Nucleus accumbens (tissue), 56 donors: ENCODE results near the gene LHX6.

Experiments used
- DNase-seq, 56 donors: peaks; one replicate each; lab custom pipeline; 2025; lab: John Stamatoyannopoulos, UW

The LHX6 gene

DNA sequence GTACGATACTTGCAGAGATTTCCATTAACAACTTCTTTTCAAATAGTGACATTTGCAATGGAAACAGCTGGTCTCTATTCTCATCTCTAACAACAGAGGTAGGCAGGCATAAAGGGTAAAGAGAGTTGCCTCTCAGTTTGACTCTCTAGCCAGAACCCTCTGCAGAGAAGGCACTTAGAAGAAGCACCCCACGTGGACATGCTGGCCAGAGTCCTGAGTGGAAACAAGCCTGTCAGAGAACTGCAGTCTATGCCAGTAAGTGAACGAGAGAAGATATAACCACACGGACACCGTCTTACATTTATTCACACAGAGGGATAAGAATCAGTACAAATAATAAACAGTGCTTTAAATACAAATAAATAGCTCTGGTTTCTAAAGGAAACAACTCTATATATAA lies 11.0 kb upstream of the LHX6 start:
- DNase-seq = peak in 6 of 56 donors; percentile 16 to 32 (median 26)

DNA sequence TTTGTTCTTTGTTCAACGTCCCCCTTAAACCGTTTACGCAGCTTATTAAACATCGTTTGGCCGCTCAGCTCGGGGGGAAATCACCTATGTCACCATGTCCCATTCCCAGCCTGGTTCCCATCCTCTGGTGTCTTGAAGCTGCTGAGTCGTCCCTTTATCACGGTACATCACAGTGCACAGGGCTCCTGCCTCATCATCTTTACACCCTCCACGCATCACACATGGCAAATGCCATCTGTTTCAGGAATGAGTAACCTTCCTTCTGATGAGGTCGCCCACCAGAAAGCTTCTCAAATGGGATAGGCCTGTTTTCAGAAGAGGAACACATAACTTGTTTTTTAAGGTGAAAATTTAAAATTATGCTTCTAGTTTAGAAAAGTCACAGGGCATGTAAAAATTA lies 7.9 kb upstream of the LHX6 start:
- peak in 4 of 56 donors; percentile 5 to 50 (median 21) for DNase-seq

DNA sequence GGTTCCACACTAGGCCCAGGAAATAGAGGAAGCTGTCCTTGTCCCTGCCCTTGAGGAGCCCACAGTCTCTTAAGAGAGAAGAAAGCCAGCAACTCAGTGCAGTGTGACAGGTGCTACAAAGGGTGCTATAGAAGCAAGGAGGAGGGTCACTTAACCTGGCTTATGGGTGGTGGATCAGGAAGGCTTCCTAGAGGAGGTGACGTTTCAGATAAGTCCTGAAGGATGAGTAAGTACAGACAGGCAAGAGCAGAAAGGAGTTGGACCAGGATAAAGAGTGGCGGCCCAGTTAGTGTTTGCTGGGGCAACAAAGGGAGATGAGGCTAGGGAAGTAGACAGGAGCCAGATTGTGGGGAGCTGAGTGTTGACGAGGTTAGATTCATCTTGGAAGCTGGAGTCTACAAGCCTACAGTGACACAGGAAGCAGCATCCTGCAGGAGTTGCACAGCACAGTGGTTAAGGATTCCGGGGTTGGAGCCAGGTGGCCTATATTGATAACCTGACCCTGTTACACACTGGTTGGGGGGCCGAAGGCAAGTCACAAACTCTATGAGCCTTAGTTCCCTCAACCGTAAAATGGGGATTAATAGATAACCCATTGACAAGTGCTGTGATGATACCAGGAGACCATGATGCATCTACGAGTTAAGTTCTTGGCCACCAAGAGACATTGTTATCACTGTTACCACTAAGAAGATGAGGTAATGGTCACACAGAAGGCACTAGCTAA lies 5.4 kb upstream of the LHX6 start:
- DNase-seq = no peak

DNA sequence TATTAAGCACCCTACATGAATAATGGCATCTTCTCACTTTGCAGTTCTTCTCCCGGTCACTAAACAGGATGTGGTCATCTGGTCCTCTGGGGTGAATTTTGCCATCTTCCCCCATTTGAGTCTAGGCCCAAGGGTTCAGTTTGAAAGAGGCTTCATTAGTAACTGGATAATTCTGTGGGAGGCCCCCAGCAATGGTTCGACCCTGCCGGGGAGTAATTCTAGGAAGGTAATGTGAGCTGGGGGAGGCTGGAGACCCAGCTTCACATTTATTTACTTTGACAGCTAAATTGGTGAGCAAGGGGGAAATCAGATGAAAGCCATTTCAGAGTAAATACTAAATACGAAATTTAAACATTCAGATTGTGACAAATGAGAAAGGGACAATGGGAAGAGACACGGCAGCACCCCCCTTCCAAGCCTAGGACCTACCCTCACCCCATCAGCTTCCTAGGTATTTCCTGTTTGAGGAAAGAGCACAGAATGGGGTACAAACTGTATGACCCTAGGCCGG lies 4.1 kb upstream of the LHX6 start:
- DNase-seq = no peak

DNA sequence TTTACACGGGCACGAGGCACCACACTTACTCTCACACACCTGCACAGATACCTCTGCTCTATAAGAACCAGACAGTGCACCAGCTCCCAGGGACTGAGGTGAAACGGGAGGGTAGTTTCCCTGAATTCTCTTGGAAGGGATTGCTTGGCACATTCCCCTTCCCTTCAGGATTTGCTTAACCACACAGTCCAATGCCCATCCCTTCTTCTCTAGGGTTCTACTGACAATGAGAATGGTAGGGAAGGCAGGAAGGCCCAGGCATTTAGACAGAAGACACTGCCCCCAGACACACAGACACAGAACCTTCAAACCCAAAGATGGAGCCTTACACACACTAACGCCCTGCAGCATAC lies 704 bp upstream of the LHX6 start:
- DNase-seq = no peak

DNA sequence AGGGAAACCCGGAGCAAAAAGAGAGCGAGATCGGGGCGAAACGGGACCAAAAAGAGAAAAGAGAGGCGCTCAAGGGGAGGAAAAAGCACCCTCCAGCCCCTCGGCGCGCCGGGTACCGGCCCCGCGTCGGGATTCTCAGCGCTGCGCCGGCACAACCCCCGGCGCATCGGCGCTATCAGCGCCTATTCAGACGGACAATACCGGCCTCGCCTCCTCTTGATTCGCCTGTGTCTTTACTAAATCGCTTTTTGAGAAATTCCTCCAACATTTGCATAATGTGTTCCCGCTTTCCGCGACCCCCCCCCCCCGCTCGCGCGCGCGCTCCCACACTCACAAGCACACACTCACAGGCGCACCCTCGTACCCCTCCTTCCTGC lies 578 bp downstream of the LHX6 start:
- no peak for DNase-seq

DNA sequence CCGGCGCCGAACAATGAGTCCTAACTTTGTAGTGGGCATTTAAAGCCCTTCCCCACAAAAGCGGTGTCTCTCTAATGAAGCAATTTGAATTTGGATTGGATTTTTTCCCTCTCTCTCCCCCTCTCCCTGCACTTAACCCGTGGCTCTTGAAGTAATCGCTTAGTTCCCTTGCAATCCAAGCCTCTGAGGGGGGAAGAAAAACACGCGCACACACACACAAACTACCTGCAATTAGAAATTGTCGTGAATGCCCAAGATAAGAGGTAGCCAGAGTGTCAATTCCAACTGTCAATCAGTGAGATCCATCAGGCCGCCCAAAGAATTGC lies 1.2 kb downstream of the LHX6 start:
- no peak for DNase-seq

DNA sequence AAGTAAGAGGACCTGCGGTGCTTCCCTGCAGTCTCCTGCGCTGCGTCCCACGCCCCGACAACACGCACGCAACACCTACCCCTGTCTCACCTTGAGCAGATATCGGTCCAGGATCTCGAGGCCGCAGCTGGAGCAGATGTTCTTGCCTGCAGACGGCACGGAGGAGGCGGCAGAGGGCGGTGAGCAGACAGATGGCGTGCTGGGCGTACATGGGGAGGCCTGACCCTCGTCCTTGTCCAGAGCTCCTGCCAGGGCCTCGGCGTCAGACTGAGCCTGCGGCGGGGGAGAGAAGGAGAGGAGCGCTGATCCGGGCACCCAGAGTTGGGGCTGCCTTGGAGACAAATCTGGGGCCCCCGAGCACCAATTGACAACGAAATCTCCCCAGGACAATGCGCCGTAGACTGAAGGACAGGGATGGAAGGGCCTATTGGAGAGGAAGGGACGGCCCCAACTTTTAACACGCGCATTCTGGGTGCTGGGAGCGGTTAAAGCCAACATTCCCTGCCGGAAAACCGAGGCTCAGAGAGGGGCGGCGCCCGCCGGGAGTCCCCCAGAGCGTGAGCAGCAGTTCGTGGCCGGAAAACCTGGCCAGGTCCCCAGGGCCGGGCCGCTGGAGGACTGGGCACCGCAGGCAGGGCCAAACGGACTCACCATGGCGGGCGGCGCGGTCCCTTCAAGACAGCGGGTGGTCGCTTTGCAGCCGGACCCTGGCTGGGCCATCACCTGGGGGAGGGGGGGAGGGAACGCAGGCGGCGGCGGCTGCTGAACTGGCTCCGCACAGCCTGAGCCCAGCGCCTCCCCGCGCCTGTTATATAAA lies 1.8 kb downstream of the LHX6 start:
- no peak for DNase-seq

DNA sequence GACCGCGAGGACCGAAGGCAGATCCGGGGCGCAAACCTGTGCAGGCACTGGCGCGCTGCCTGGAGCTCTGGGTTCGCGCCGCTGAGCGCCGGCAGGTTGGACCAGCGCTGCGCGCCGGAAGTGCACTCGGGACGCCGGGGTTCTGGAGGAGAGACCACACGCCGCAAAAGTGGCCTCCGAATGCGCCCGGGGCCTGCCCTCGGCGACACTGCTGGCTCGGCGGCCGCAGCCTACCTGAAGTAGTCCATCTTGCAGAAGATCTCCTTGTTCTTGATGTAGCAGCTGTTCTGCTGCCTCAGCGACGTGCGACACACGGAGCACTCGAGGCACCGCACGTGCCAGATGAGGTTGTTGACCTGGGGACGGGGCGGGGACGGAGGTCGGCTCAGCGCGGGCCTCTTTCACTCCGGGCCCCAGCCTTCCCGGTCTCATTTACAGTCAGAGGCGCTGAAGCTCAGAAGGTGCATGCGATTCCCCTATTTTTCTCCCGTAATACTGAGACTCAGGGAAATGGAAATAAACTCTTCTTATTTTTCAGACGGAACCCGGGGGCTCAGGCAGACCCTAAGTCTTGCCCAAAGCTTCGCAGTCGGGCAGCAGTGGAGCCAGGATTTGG lies 2.5 kb downstream of the LHX6 start:
- DNase-seq = no peak

DNA sequence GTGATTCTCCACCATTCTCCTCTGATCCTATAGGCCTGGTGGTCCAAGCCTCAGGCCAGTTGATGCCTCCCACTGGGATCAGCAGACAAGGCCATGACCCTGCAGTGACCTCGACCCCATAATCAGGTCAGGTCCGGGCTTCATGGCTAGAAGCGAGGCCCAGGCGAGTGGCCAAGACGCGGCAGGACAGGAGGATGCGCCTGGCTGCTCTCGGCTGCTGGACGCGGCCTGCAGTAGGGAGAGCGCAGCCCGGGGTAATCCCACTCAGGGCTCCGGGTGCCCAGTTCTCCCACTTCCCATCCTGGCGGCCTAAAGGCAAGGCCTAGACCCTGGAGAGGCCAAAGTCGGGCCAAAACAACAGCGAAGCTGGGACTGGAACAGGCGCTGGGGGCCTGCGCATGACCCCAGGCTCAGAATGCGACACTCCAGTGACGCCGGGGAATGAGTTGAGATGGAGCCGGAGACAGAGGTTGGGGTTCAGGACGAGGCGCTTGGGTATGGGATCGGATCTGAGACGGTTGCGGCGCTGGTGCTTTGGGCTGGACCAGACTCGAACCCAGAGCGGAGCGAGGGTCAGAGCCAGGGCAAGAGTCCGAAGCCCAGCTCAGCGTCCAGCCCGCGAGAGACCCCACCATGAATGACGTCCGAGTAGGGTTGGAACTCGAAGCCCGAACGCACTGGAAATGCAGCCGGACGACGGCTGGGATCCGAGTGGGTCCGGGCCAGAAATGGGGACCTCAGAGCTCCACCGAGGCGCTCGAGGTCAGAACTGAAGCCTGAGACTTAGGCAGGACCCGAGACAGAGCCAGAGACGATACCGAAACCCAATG lies 3.2 kb downstream of the LHX6 start:
- no peak for DNase-seq

DNA sequence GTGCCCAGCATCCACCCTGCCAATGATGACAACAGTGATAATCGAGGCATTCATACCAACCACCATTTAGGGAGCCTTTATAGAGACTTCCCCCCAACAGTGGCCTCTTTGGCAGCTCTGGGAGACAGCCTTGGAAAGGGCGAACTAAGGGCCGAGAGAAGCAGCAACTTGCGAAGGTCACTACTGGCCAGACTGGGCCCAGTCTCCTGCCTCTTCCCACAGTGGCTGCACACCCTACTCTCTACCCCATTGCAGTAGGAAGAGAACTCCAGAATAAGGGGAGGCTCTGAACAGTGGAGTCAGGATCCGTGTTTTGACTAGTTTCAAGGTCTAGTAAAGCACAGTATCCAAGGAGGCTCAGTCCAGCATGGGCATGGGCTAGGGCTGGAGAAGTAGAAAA lies 5.3 kb downstream of the LHX6 start:
- DNase-seq = no peak

DNA sequence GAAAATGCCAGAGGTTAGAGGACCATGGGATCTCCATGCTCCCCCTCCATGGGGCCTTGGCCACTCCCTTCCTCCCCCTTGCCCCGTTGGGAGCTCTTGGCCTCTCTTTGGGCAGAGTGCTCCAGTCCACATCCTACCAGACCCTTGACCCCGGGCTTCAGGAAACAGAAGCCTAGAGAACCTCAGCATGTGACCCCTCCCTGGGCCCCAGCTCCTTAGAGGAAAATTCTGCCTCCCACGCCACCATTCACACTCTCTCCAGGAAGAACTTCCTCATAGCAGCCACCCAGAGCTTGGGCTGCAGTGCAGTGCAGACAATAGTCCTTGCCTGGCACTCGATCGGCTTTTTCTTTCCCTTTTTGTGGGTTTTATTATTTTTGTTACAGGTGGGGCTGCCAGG lies 6.0 kb downstream of the LHX6 start:
- DNase-seq = no peak

DNA sequence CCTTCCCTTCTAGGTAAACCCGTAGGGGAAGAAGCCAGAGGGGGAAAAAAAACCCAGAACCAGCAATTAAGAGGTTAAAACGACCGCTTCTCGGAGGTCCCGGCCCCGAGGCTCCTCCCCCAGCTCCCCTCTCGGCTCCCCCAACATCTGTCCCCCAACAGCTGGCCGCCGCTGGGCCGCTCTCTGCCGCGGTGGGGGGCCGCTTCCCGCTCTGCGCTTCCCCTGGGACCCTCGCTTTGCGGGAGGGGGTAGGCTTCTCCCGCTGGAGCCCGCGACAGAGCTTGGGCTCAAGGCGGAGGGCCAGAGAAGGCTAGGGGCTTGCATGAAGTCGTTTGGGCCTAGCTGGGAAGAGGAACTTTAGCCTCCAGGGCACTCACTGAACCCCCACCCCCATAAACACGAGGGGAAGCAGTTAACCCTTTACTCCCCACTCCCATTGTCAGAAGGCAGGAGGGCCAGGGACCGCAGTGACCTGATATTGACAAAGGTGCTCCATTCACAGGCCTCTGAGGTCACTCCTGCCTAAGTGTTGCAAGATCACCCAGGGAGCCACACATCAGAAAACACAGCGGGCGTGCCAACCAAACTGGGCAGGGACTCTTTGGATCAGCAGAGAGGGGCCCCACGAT lies 7.5 kb downstream of the LHX6 start:
- DNase-seq = no peak

DNA sequence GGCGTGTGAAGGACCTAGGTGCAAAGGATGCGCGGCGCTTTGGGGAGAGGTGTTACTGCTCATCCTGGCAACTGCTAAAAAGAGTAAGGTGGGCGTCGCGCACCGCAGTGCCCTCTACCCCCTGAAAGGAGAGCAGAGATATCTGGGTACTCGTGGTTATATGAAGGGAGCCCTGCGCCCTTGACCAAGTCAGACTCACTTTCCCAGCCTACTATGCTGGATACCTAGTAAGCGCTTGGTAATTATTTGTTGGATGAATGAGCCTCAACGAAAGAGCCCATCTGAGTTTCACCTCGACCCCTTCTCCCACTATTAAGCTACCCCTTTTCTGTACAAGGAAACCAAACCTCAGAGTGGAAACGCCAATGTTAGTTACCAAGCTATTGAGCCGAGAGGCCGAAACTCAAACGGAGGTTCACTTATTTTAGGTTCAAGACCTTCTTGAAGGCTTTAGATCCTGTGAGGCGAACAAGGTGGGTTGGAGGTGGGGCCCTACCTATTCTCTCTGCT lies 8.0 kb downstream of the LHX6 start:
- DNase-seq = no peak

DNA sequence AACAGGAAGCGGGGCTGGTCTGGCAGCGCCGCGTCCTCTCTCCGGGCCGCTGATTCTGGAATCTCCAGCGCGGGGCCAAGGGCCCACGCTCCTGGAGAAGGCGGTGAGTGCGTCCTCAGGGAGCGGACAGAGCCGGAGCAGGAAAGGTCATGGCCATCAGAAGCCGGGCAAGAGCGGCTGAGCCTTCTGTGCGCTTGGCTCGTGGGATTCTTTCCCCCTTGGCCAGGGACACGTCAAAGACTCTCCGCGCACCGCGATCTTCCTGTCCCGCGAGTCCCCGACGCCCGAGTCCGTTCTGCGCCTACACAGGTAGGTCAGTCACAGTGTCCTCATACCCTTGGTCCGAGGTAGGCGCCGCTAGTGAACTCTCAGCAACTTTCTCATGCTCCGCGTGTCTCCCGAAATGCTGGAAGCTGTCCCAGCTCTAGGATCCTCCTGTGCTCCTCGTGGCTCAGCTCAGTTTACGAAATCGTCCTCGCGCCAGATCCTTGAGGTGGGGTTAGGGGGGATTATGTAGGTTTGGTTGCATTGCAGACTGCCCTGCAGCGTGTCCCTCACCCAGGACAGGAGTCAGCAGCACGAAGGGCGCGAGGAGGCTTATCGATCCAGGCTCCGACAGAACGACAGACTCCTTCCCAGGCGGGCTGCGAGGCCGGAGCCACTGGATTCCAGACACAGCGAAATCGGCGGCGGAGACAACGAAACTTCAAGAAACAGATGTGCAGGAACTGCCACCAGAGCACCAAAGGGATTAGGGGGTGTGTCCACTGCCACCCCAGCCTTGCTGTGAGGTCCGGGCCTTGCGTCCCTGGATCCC lies 8.7 kb downstream of the LHX6 start:
- no peak for DNase-seq

DNA sequence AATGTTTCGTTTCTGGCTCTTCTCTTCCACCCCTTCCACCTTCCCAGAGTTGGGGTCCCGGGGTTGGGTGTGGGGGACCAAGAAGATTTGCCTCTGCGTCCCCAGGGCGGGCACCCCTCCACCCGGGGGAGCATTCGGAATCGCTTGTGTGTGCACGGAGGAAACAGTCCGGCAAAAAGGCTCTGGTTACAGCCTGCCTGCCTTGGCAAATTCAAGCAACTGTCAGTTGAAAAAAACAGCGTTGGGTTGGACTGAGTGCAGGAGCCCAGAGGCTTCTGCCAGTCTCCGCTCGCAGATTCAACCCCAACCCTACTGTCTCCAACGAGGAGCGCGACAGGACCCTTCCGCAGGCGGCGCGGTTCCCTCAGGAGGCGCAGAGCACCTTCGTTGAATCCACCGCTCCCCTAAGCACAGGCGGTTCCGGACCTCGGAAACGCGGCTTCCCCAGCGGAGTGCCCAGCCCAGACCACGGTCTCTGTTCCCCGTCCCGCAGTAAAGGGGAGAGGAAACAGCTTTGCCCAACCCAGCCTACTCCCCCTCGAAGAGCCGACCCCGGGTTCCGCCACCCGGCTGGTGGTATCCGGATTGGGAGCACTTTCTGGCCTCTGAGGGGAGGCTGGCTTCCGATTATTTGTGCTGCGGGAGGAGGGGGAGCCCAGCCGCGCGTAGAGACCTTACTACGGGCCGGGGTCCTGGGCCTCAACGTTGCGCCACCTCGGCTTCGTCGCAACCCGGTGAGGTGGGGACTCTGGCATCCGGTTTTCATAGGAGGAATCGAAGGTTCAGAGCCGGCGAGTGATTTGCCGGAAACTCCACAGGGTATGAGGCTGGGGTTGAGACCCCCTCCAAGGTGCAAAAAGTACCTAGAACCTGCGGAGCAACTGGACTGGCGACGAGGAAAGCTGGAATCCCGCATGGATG lies 9.6 kb downstream of the LHX6 start:
- no peak for DNase-seq

DNA sequence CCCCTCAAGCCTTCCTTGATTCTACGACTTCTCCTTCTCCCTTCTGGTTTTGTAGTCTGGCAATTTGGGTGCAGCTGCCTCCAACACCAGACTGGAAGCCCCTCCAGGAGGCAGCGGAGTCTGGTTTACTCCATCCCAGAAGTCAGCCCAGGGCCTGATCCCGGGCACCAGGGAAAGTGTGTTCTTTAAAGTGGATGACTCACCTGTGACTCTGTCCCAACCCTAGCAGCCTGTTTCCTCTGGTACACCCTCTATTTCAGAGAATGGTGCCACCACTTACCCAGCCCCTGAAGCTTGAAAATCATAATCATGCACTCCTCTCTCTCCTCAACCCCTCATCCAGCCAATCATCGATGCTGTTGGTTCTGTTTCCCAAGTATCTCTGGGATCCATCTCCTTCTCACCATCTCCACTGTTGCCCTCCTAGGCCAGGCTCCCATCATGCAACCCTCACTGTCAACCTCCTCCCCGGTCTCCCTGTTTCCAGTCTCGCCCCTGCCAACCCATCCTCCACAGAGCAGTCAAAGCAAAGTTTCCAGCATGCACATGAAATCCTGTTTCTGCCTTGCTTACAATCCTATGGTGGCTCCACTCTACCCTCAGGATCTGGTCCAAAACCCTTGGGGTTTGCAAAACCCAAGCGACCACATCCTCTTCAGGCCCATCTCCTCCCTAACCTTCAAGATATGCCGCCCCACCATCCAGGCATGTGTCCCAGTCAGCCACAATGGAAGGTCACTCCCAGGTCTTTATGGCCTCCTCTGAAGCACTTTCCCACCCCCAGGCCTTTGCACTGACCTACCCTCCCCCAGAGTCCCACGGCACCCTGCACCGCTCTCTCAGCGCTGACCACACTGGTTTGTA lies 10.5 kb downstream of the LHX6 start:
- DNase-seq = no peak
